CD4-positive, alpha-beta T cell (primary cell): ENCODE data around the gene DDX20. TPM values are rescaled to one million over a fixed set of nuclear protein-coding genes. Genes with fewer than 3 reads are reported as not detected.

ENCODE experiments used
- ATAC-seq: fragments of 200-7000 bp; cut with Tn5 transposase; one replicate; pipeline ENCODE4 v1.10.0; 2022; ENCODE audit warnings: mild to moderate bottlenecking; ENCODE audit not compliant: poor library complexity
- CTCF ChIA-PET: fragments of 350-600 bp; sonication (Branson Sonifier 250); formaldehyde crosslinking; loops from one replicate; lab custom pipeline; 2021; ENCODE audit warnings: antibody characterized with exemption, inconsistent platforms; lab: Charles Lee
- POLR2A ChIA-PET: fragments of 350-600 bp; sonication (Branson Sonifier 250); formaldehyde crosslinking; loops from one replicate; lab custom pipeline; 2021; ENCODE audit warnings: antibody characterized with exemption, inconsistent platforms; lab: Charles Lee
- DNase-seq, 14 experiments: peaks; one replicate each; pipeline ENCODE4 v3.0.0-alpha.2; 2013 to 2020; ENCODE audit warnings: mixed read lengths in 2 of 14
- H3K27ac ChIP-seq, 2 donors: one replicate each; pipeline versions ENCODE4 v1.5.1 to v1.7.0; 2013; ENCODE audit warnings: low read length in 2 of 2, low read depth in 1 of 2, mild to moderate bottlenecking in 1 of 2
- H3K27me3 ChIP-seq, 2 experiments: 1 replicate in 1 of 2; 2 replicates in 1 of 2; pipeline versions ENCODE4 v1.6.1 to v1.7.0; 2013; ENCODE audit warnings: low read length in 2 of 2, control low read depth in 1 of 2, mild to moderate bottlenecking in 1 of 2, moderate library complexity in 1 of 2; ENCODE audit not compliant: insufficient read depth in 2 of 2, control insufficient read depth in 1 of 2
- H3K36me3 ChIP-seq: one replicate; pipeline ENCODE4 v1.6.1; 2013; ENCODE audit warnings: low read length, control low read depth; ENCODE audit not compliant: insufficient read depth
- H3K4me1 ChIP-seq: one replicate; pipeline ENCODE4 v1.6.1; 2013; ENCODE audit warnings: low read length, control low read depth; ENCODE audit not compliant: insufficient read depth
- H3K4me3 ChIP-seq: one replicate; pipeline ENCODE4 v1.5.1; 2013; ENCODE audit warnings: mild to moderate bottlenecking, low read length, moderate library complexity
- H3K9me3 ChIP-seq, 2 experiments: 1 replicate in 1 of 2; 2 replicates in 1 of 2; pipeline versions ENCODE4 v1.6.1 to v1.7.0; 2013; ENCODE audit warnings: low read length in 2 of 2, mild to moderate bottlenecking in 2 of 2, control low read depth in 1 of 2, moderate library complexity in 1 of 2; ENCODE audit not compliant: control insufficient read depth in 1 of 2, insufficient read depth in 1 of 2
- H3K27ac Mint-ChIP-seq: one replicate; pipeline ENCODE4 v1.8.0; 2020; ENCODE audit warnings: mixed read lengths
- H3K27me3 Mint-ChIP-seq: one replicate; pipeline ENCODE4 v1.8.0; 2021; ENCODE audit warnings: mixed read lengths
- H3K36me3 Mint-ChIP-seq: one replicate; pipeline ENCODE4 v1.8.0; 2021; ENCODE audit warnings: low read depth, mixed read lengths
- H3K4me1 Mint-ChIP-seq: one replicate; pipeline ENCODE4 v1.8.0; 2021; ENCODE audit warnings: low read depth, mixed read lengths
- H3K4me3 Mint-ChIP-seq: one replicate; pipeline ENCODE4 v1.8.0; 2020; ENCODE audit warnings: mild to moderate bottlenecking, mixed read lengths
- H3K9me3 Mint-ChIP-seq: one replicate; pipeline ENCODE4 v1.8.0; 2020; ENCODE audit warnings: mixed read lengths
- intact Hi-C, 2 experiments: fragments of 100-400 bp; cut with DNase I in 1 of 2; cut with micrococcal nuclease in 1 of 2; formaldehyde crosslinking; loops; one replicate each; pipeline versions ENCODE4 v1.15.1 to v1.9.0; 2023 to 2025; cut with DNase I, micrococcal nuclease
- total RNA-seq, 174 experiments: library from RNA in 2 of 174; stranded (reverse) in 2 of 174; gene quantifications; one replicate each; pipeline ENCODE4 v1.2.3 and lab custom pipeline; 2021 to 2026
- TF ChIP-seq, protein P1 (sequence below): fragments of 200-600 bp; IDR thresholded peaks from one replicate; pipeline ENCODE4 v1.8.0; 2022; ENCODE audit warnings: antibody characterized with exemption, mild to moderate bottlenecking

Gene DDX20
- total RNA-seq, 2 experiments from 2014 or later: 27.2 to 27.4 TPM

DNA sequence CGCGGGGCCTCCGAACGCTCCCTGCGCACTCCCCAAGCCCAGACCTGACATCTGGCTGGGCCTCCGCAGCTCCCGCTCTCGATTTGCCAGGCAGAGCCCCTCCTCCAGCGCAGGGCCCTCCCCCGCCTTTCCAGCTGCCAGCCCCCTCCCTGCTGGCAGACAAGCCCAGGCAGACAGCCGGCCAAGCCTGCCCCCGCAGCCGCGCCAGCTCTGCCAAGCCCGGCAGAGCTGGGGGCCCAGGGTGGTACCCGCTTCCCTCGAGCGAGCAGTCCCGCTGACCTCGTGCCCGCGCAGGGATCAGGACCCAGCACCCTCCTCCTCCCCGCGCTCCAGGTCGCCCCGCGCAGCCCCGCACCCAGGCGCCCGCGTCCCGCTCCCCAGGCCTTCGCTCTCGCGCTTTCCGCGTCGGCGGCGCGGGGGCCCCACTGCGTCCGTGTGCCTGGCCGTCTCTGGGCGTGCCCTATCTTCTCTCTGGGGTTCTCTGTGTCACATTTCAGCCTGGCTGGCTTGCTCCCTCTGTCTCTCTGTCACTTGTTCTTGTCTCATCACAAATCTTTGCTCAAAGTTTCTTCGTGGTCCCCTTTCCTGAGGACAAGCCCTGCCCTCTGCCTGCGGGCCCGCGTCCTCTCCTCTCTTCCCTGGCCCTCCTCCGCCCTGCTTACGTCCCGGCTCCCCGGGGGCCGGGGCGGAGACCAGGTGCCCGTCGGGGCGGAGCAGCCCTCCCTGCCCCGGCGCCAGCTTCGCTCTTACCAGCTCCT lies 17.1 kb upstream of the DDX20 start:
- H3K4me3 ChIP-seq: peak overlapping the region; percentile 53
- peaks cover 21% of the 10 kb centered on the region for H3K4me1 Mint-ChIP-seq
- intact Hi-C loops: loop anchor here in 1 of 2 experiments (2.0 kb wide), 1 partner anchor 16 kb away; no protein-coding TSS in a partner anchor
- peaks cover 33% of the 10 kb centered on the region for H3K4me1 ChIP-seq
- no peak overlapping the region for H3K27ac Mint-ChIP-seq
- CTCF ChIA-PET: interaction anchor here (1.2 to 3.8 kb wide), 4 partner anchors 16 to 231 kb away, joined by 3 to 20 read pairs (median 8); no protein-coding TSS in a partner anchor
- H3K36me3 Mint-ChIP-seq: no peaks in the 10 kb centered on the region
- POLR2A ChIA-PET: interaction anchor here (1.2 to 3.1 kb wide), 5 partner anchors 9 to 230 kb away, joined by 4 to 21 read pairs (median 6); partner anchors contain the start of gene DDX20
- H3K9me3 Mint-ChIP-seq: no peaks in the 10 kb centered on the region
- H3K4me3 Mint-ChIP-seq: peak overlapping the region; percentile 91
- H3K27me3 ChIP-seq: peaks cover 34 to 36% of the 10 kb centered on the region in 2 experiments
- peaks cover 32% of the 10 kb centered on the region for H3K27me3 Mint-ChIP-seq
- ATAC-seq (peak; percentile 46), DNase-seq (peak in 12 of 14 experiments; percentile 10 to 80 (median 34))
- H3K9me3 ChIP-seq: no peaks in the 10 kb centered on the region
- TF ChIP-seq, protein P1, sequence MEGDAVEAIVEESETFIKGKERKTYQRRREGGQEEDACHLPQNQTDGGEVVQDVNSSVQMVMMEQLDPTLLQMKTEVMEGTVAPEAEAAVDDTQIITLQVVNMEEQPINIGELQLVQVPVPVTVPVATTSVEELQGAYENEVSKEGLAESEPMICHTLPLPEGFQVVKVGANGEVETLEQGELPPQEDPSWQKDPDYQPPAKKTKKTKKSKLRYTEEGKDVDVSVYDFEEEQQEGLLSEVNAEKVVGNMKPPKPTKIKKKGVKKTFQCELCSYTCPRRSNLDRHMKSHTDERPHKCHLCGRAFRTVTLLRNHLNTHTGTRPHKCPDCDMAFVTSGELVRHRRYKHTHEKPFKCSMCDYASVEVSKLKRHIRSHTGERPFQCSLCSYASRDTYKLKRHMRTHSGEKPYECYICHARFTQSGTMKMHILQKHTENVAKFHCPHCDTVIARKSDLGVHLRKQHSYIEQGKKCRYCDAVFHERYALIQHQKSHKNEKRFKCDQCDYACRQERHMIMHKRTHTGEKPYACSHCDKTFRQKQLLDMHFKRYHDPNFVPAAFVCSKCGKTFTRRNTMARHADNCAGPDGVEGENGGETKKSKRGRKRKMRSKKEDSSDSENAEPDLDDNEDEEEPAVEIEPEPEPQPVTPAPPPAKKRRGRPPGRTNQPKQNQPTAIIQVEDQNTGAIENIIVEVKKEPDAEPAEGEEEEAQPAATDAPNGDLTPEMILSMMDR: no peak
- no peak overlapping the region for H3K27ac ChIP-seq
- no peaks in the 10 kb centered on the region for H3K36me3 ChIP-seq

DNA sequence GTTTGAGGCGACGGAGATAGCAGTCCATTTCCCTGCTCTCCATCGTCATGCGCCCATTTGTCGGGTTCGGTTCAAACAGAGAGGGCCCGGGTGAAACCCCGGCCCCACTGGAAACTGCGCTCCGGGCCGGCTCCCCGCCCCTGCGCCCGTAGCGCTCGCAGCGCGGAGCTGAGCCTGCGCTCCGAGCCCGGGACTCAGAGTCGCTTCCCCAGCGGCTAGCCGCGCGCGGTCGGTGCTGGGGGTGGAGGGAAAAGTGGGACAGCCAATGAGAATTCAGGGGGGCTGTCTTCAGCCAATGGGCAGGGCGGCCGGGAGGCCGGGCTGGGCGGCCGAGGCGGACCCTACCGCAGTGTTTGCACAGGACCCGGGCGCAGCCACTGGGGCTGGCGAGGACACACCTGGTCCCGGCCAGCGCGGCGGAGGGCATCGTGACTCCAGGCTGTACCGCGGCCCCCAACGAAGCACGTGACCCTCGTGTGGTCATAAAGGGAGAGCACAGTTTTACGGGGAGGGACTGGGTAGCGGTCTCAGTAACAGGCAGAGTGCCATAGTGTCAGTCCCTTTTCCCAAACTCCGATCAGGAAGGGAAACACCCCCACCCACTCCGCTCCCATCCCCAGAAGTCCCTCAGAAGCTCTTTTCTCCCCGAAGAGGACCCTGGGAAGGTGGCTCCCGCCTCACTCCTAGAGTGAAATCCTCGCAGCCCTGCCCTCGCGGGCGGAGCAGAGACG lies 16.3 kb upstream of the DDX20 start, which contains the start of gene INKA2:
INKA2 (minus strand) TSS at position 202 of the 731 bp plus-strand sequence; CDS start at position 49, 153 bp downstream.
- Mint-ChIP-seq H3K4me3 (peak within 1 kb of the TSS; percentile 91), H3K4me1 (peaks cover 21% of the 10 kb centered on the region), H3K27me3 (peaks cover 32% of the 10 kb centered on the region), H3K9me3 (no peaks in the 10 kb centered on the region), H3K36me3 (no peaks in the 10 kb centered on the region), H3K27ac (no peak within 1 kb of the TSS)
- POLR2A ChIA-PET: interaction anchor here (0.7 to 3.1 kb wide), 6 partner anchors 8 to 298 kb away, joined by 3 to 21 read pairs (median 5); partner anchors contain the start of gene DDX20
- CTCF ChIA-PET: interaction anchor here (1.2 to 3.8 kb wide), 4 partner anchors 16 to 231 kb away, joined by 3 to 20 read pairs (median 8); no protein-coding TSS in a partner anchor
- Histone ChIP-seq H3K4me1 (peaks cover 30% of the 10 kb centered on the region), H3K36me3 (no peaks in the 10 kb centered on the region), H3K4me3 (peak within 1 kb of the TSS; percentile 53), H3K27ac (no peak within 1 kb of the TSS), H3K27me3 (peaks cover 34 to 36% of the 10 kb centered on the region in 2 experiments), H3K9me3 (no peaks in the 10 kb centered on the region)
- TF ChIP-seq, protein P1: no peak
- ATAC-seq (peak; percentile 60), DNase-seq (peak in 13 of 14 experiments; percentile 12 to 79 (median 53))
- intact Hi-C loops: loop anchor here in 1 of 2 experiments (2.0 kb wide), 1 partner anchor 17 kb away; no protein-coding TSS in a partner anchor
